NB4 (cell line): ENCODE measurements around the gene RTCB.

ENCODE experiments used
- DNase-seq: peaks from one replicate; pipeline ENCODE4 v3.0.0; 2010; ENCODE audit warnings: low read depth
- H3K4me3 ChIP-seq: one replicate; pipeline ENCODE4 v1.5.1; 2011; ENCODE audit warnings: mild to moderate bottlenecking, low read depth, low read length, moderate library complexity
- CTCF ChIP-seq: IDR thresholded peaks from one replicate; pipeline ENCODE4 v1.5.1; 2012; ENCODE audit warnings: low read depth, low read length
- MAX ChIP-seq: IDR thresholded peaks from 2 replicates; pipeline ENCODE4 v1.6.1; 2011; ENCODE audit warnings: low read depth, low read length
- MYC ChIP-seq: IDR thresholded peaks from 2 replicates; pipeline ENCODE4 v1.6.1; 2011; ENCODE audit warnings: low read depth, low read length
- POLR2A ChIP-seq: IDR thresholded peaks from 2 replicates; pipeline ENCODE4 v1.6.1; 2011; ENCODE audit warnings: mild to moderate bottlenecking; ENCODE audit not compliant: insufficient read length; ENCODE audit errors: extremely low read depth

The RTCB gene

DNA sequence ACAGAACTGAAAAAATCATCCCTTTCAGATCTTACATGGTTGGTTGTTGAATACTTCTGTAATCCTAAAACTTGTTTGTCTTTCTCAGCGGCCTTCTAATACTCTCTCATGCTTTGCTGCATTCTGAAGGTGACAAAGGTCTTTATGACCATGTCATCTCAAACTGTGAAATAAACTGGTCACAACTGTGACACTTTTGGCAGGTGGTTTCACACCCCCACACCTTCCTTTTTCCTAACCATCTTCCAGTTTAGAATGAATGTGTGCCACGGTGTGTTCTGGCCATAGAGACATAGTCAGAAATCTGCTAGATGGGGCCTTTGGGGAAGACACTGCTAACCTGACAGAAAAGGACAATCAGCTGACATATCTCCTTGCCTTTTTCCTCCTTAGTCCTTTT is 69.1 kb downstream of the RTCB start:
- no peak for TF ChIP-seq POLR2A
- TF ChIP-seq MAX = no peak
- no peak for TF ChIP-seq MYC
- no peak for TF ChIP-seq CTCF
- DNase-seq = no peak
- no peak overlapping the region for H3K4me3 ChIP-seq

GRCh38 chr22:32341122-32341740 is 70.8 kb downstream of the RTCB start:
- no peak for DNase-seq

DNA sequence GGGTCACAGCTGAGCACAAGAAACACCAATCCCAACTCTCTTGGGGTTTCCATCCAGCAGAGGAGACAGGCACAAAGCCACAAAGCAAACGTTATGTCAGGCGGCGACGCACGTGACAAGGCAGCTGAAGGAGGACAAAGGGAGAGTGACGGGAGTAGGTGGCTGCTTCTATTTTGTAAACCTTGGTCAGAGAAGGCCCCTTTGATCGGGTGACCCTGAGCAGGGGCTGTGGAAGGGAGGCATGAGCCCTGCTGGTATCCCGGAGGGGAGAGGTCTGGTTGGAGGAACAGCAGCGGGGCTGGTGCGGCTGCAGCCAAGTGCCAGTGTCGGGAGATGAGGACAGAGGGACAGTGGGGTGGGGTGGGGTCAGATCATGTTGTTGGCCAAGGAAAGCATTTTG is 71.6 kb downstream of the RTCB start:
- TF ChIP-seq MYC (no peak), MAX (no peak), POLR2A (no peak), CTCF (no peak)
- no peak overlapping the region for H3K4me3 ChIP-seq
- DNase-seq = no peak

More at GRCh38 chr22:32341122-32341740, 70.8 kb downstream of the RTCB start:
- H3K4me3 ChIP-seq = no peak overlapping the region
- TF ChIP-seq MAX (no peak), CTCF (no peak)

DNA sequence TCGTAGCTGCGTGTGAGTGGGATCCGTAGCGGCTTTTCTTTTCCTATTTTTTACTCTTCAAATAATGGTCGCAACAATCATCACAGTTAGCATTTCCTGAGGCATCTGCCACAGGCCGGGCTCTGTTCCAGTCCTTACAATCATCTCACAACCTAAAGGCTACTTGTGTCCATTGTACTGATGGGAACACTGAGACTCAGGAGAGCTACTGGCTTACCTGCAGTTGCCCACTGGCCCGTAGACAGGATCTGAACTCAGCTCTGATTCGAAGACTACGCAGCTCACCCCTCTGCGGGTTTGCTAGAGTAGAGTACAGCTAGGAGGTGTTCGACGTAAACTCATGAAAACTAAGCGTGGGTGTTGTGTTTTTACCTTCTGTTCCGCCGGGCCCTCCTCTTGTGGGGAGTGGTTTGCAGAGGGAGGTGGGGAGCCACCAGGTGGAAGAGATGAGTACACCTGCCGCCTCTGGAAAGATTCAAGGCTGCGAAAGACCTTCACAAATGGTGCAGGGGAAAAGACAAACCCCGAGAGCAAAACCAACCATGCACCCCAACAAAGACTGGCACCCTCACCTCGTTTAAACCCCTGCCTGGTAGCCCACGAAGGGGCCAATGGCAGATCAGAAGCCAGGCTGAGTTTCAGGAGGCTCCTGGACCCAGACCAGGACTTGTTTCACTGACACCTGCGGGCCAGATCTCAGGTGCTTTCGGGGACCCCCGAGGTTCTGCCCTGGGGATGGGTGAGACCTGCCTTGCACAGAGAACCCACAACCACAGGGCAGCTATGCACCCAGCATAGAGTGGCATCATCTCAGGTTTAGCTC is 72.6 kb downstream of the RTCB start:
- TF ChIP-seq POLR2A (no peak), MYC (no peak), MAX (no peak), CTCF (no peak)
- no peak overlapping the region for H3K4me3 ChIP-seq
- no peak for DNase-seq

- TF ChIP-seq CTCF (no peak), MAX (no peak), MYC (no peak), POLR2A (no peak)
These were observed 73.3 kb downstream of the RTCB start for GRCh38 chr22:32338757-32339156.

More at GRCh38 chr22:32338757-32339156, 73.3 kb downstream of the RTCB start:
- no peak for DNase-seq
- H3K4me3 ChIP-seq = no peak overlapping the region
